Measurements from ENCODE around the gene ABHD16A.
A peak's percentile ranks its signal among the peaks of the same experiment; 100 is the strongest.

Gene ABHD16A

DNA sequence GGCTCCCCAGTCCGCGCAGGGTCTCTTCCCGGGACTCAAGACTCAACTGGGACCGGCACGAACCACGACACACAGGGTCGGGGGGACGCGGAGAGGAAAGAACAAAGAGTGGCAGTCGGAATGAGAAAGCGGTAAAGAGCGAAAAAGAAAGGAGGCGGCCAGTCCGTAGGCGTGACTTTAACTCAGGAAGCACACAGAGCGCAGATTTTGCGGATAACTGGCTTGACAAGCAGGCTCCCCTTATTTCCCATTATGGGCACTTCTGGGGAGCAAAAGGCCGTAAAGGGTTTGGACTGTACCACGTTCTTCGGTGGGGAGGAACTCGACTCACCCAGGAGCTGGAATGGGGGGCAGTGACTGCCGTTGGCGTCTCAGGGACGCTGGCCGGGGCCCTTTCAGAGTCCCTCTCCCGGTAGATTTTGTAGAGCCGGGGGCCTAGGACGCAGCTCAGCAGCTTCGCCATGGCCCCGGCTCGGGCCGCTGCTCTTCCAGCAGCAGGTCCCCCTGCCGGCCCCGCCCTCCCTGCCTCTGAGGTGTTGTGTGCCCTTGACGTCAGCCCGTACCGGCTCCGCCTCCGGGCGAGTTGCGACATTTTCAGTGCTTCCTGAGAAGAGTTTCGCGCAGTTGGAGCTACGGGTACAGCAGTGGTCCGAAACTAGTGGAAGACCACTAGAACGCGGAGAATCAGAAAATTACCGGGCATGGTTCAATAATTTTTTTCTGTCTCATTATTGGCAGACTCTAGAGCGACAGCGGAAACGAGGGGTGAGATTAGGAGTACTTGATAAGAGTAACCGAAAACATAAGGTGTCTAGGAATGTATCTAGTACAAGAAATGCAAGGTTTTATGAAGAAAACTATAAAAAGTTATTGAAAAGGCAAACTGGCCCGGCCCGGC, at the start of gene ABHD16A:
Gene ABHD16A (minus strand): TSS at position 506 of the 898 bp plus-strand sequence. CDS start 43 bp downstream, at position 463.
- peak; percentile 99 to 100 for DNase-seq
- Histone ChIP-seq H3K4me3 (peak within 1 kb of the TSS; percentile 79 to 95), H3K27ac (peak within 1 kb of the TSS; percentile 94 to 99), H3K9me3 (no peaks in the 10 kb centered on the region), H3K4me1 (peaks cover 6 to 27% (median 23%) of the 10 kb centered on the region in 4 donors), H3K36me3 (peaks cover 0 to 20% (median 4%) of the 10 kb centered on the region in 3 donors), H3K27me3 (no peaks in the 10 kb centered on the region)
- TF ChIP-seq, protein P1, sequence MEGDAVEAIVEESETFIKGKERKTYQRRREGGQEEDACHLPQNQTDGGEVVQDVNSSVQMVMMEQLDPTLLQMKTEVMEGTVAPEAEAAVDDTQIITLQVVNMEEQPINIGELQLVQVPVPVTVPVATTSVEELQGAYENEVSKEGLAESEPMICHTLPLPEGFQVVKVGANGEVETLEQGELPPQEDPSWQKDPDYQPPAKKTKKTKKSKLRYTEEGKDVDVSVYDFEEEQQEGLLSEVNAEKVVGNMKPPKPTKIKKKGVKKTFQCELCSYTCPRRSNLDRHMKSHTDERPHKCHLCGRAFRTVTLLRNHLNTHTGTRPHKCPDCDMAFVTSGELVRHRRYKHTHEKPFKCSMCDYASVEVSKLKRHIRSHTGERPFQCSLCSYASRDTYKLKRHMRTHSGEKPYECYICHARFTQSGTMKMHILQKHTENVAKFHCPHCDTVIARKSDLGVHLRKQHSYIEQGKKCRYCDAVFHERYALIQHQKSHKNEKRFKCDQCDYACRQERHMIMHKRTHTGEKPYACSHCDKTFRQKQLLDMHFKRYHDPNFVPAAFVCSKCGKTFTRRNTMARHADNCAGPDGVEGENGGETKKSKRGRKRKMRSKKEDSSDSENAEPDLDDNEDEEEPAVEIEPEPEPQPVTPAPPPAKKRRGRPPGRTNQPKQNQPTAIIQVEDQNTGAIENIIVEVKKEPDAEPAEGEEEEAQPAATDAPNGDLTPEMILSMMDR (IDR thresholded peaks at IDR 0.05): peak in 1 of 2 experiments; percentile 15
- intact Hi-C loops (cut with DNase I; ENCODE audit: low total_unique reads): loop anchor here (5.0 kb wide), 1 partner anchor 34 kb away; the partner anchor contains the start of gene CLIC1

DNA sequence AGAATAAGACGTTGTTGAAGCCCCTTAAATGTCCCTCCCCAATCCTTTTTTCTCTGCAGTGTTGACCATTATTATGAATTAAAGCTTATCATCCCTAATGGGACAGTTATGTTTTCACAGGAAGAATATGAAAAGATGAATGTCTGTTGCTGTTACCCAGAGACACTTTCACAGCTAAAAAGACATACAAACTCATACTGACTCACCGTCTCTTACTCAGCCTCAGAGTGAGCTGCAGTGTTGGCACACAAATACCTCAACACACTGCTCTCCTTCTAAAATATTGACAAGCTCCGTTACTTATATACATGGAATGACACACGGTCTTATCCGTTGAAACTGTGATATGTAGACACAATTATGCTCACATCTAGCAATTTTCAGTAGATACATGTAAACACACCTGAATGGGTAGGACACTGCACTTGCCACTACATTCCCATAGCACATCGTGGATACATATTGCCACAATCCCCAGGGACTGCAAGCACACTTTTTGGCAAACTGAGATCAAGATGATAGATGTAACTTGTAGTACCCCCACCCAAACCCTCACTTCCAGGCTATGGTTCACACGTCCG, 49.7 kb upstream of the ABHD16A start:
- intact Hi-C loops (cut with DNase I; ENCODE audit: low total_unique reads): no loop called here

DNA sequence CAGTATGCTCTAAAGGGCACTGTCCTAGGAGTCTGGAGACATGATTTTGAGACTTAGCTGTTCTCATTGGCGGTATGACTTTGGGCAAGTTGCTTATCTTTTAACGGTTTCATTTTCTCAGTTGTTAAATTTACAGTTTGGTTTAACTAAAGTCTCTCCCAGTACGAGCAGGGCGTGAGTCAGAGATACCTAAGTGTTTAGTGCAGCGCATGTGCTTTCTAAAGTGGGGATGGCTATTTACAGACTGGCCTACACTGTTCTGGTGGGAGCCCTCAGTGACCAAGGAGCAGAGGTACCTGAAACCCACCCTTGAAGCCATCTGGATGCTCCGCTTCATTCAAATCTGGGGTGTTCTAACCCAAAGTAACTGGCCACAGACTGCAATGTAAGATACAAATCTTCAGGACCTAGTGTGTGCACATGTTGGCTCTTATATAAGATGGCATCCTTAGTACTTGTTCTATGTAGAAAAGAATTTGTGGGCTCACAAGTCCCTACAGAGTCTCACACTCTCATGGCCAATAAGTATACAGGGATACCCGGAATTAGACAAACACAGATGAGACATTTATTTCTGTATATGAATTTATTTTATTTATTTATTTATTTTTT, 47.4 kb upstream of the ABHD16A start:
- Histone ChIP-seq H3K4me1 (no peaks in the 10 kb centered on the region), H3K27ac (no peak overlapping the region), H3K4me3 (no peak overlapping the region), H3K9me3 (no peaks in the 10 kb centered on the region), H3K36me3 (no peaks in the 10 kb centered on the region), H3K27me3 (no peaks in the 10 kb centered on the region)
- DNase-seq: no peak
- intact Hi-C loops (cut with DNase I; ENCODE audit: low total_unique reads): no loop called here
- TF ChIP-seq, protein P1 (IDR thresholded peaks at IDR 0.05): no peak

More for the DNA sequence above, 49.7 kb upstream of the ABHD16A start:
- H3K27ac ChIP-seq: no peak overlapping the region
- no peak for DNase-seq
- H3K9me3 ChIP-seq: no peaks in the 10 kb centered on the region
- no peaks in the 10 kb centered on the region for H3K36me3 ChIP-seq
- no peaks in the 10 kb centered on the region for H3K27me3 ChIP-seq
- no peaks in the 10 kb centered on the region for H3K4me1 ChIP-seq
- TF ChIP-seq, protein P1 (IDR thresholded peaks at IDR 0.05): no peak
- H3K4me3 ChIP-seq: no peak overlapping the region

DNA sequence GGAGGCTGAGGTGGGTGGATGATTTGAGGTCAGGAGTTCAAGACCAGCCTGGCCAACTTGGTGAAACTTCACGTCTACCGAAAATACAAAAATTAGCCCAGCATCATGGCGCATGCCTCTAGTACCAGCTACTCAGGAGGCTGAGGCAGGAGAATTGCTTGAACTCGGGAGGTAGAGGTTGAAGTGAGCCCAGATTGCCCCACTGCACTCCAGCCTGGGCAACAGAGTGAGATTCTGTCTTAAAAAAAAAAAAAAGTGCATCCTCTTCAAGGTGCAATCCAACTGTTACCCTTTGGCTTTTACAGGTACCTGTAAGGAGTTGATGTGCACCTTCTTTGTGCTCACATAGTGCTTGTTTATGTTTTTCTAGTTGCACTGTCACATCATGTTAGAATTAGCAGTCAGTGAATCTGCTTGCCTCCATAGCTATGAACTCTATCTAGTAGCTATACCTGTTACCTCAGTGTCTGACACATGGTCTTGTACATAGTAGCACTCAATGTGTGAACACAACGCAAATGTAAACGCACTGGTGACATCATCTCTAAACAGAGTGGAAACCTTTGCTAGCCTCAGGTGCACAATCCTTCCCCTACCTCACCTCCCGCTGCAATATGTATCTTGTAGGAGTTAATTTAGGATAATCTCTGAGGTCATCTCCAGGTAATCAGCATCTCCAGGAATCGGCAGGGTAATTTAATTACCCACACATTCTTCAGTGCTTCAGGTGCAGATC, 46.3 kb upstream of the ABHD16A start:
- no peak overlapping the region for H3K4me3 ChIP-seq
- intact Hi-C loops (cut with DNase I; ENCODE audit: low total_unique reads): no loop called here
- no peaks in the 10 kb centered on the region for H3K27me3 ChIP-seq
- no peak overlapping the region for H3K27ac ChIP-seq
- no peaks in the 10 kb centered on the region for H3K36me3 ChIP-seq
- TF ChIP-seq, protein P1 (IDR thresholded peaks at IDR 0.05): no peak
- no peaks in the 10 kb centered on the region for H3K4me1 ChIP-seq
- no peaks in the 10 kb centered on the region for H3K9me3 ChIP-seq
- DNase-seq: no peak

DNA sequence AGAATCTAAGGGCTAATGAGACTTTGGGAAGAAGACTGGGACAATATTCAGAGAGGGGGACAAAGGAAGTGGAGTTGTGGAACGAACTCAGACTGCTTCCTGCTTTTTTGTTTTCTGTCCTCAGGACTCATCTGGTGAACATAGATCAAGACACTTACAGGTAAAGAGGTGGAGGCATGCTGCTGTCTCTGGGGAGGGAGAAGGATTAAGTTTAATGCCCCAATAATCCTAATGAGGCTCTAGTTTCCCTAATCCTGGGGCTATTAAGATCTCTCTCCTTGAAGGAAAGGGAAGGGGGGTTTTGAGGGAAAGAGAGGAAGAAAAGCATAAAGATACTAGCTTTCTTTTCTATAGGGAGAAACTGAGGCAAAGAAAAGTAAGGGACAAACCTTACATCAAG, 41.3 kb upstream of the ABHD16A start:
- no peak overlapping the region for H3K4me3 ChIP-seq
- H3K27me3 ChIP-seq: no peaks in the 10 kb centered on the region
- H3K36me3 ChIP-seq: no peaks in the 10 kb centered on the region
- DNase-seq: no peak
- TF ChIP-seq, protein P1 (IDR thresholded peaks at IDR 0.05): no peak
- intact Hi-C loops (cut with DNase I; ENCODE audit: low total_unique reads): loop anchor here (5.0 kb wide), 1 partner anchor 48 kb away; no protein-coding TSS in a partner anchor
- H3K27ac ChIP-seq: no peak overlapping the region
- no peaks in the 10 kb centered on the region for H3K9me3 ChIP-seq
- H3K4me1 ChIP-seq: peaks cover 0 to 10% (median 7%) of the 10 kb centered on the region in 4 donors

All from tibial artery (tissue), 4 donors.